Activated CD4-positive, alpha-beta T cell treated with anti-CD3 and anti-CD28 coated beads, Interleukin-2, amount 10 ng/mL, durations not matched to agents 24 days and 14 days (primary cell): ENCODE data around the gene IRX3. TPM values are rescaled to one million over a fixed set of nuclear protein-coding genes. Genes with fewer than 3 reads are reported as not detected.

Experiments
- DNase-seq: peaks from one replicate; pipeline ENCODE4 v3.0.0; 2022
- H3K27ac Mint-ChIP-seq: one replicate; pipeline ENCODE4 v1.8.0; 2022; ENCODE audit warnings: mild to moderate bottlenecking, mixed read lengths
- H3K27me3 Mint-ChIP-seq: one replicate; pipeline ENCODE4 v1.8.0; 2022; ENCODE audit warnings: mixed read lengths
- H3K36me3 Mint-ChIP-seq: one replicate; pipeline ENCODE4 v1.8.0; 2022; ENCODE audit warnings: low read depth, mild to moderate bottlenecking, mixed read lengths
- H3K4me1 Mint-ChIP-seq: one replicate; pipeline ENCODE4 v1.8.0; 2021; ENCODE audit warnings: mixed read lengths
- H3K4me3 Mint-ChIP-seq: one replicate; pipeline ENCODE4 v1.8.0; 2022; ENCODE audit warnings: mild to moderate bottlenecking, moderate library complexity, mixed read lengths
- H3K9me3 Mint-ChIP-seq: one replicate; pipeline ENCODE4 v1.8.0; 2021; ENCODE audit warnings: mixed read lengths
- intact Hi-C: fragments of 100-400 bp; cut with micrococcal nuclease; formaldehyde crosslinking; loops from one replicate; pipeline ENCODE4 v1.15.1; 2023
- total RNA-seq: library from RNA; stranded (reverse); gene quantifications from 2 replicates; pipeline ENCODE4 v1.2.3, GENCODE V29; 2022

The IRX3 gene
- total RNA-seq, result 0.43 and 1.4 TPM in 2 replicates

DNA sequence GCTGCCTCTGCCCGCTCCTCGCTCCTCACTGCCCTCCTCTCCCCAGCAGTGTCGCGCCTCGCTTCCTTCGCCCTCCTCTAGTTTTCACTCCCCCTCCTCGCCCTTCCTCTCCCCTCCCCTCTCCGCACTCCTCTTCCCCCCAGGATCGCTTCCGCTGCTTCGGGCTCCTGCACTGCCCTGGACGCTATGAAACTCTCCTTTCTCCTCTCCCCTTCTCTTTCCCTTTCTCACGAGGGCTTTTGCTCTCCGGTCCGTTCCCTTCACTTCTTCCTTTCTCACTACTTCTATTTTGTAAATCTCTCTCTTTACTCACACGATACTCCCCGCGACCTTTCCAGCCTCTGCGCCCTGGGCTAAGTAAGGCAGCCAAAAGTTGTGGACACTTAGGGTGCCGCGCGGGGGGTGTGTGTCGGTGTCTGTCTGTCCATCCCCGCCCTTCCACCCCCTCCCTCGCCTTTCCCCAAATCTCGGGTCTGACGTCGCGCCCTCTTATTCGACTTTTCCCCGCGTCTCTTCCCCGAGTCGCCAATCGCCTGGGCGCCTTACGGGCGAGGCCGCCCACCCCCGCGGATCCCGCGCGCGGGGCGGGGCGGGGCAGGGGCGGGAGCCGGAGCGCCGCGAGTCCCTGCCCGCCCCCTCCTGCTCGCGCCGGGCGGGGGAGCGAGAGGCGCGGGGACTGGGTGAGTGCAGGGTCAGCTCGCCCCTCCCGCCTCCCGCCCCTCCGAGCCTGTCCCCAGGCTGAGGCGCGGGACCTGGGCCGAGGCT is at the start of gene IRX3:
IRX3 (minus strand) TSS at position 422 of the 765 bp plus-strand sequence. CDS start 737 bp downstream, outside the sequence.
- H3K27me3 Mint-ChIP-seq, result peaks cover 72% of the 10 kb centered on the region
- peak within 1 kb of the TSS; percentile 89 for H3K4me3 Mint-ChIP-seq
- H3K4me1 Mint-ChIP-seq, result peaks cover 24% of the 10 kb centered on the region
- intact Hi-C loops, result loop anchor here (2.0 to 10.0 kb wide), 5 partner anchors 342 to 1228 kb away; partner anchors contain the start of genes IRX5 and IRX6
- peak; percentile 73 for DNase-seq
- peak within 1 kb of the TSS; percentile 79 for H3K27ac Mint-ChIP-seq
- peaks cover 16% of the 10 kb centered on the region for H3K36me3 Mint-ChIP-seq
- peaks cover 10% of the 10 kb centered on the region for H3K9me3 Mint-ChIP-seq

DNA sequence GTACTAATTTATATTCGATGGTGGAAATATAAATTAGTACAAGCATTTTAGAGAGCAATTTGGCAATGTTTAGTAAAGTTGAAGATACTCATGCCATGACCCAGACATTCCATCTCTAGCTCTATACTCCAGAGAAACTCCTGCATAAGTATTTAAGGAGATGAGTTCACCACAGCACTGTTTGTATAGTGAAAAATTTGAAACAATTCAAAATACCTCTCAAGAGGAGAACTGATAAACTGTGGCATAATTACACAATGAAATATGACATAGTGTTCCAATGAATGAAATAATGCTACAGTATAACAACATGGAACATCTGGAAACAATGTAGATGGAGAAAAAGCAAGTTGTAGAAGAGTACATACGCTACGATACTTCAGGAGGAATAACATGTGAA is 48.6 kb upstream of the IRX3 start:
- no peak overlapping the region for H3K27ac Mint-ChIP-seq
- no peaks in the 10 kb centered on the region for H3K4me1 Mint-ChIP-seq
- no peak overlapping the region for H3K4me3 Mint-ChIP-seq
- no peaks in the 10 kb centered on the region for H3K36me3 Mint-ChIP-seq
- H3K9me3 Mint-ChIP-seq, result no peaks in the 10 kb centered on the region
- peaks cover 10% of the 10 kb centered on the region for H3K27me3 Mint-ChIP-seq
- intact Hi-C loops, result no loop called here
- DNase-seq, result no peak

DNA sequence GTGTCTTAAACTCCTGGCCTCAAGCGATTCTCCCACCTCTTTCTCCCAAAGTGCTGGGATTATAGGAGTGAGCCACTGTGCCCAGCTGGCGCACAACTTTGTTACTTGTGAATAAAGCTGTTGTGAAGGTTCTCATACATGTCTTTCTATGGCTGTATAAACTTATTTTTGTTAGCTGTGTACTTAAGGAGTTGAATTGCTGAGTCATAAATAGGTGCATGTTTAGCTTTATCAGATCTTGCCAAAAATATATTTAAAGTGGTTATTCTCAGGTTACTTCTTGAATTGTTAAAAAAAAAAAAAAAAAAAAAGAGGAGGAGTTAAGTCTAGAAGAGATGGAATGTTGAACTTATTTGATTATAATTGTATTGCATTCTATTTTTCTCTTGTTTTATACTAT is 47.6 kb upstream of the IRX3 start:
- intact Hi-C loops, result no loop called here
- no peaks in the 10 kb centered on the region for H3K36me3 Mint-ChIP-seq
- peaks cover 10% of the 10 kb centered on the region for H3K27me3 Mint-ChIP-seq
- H3K4me3 Mint-ChIP-seq, result no peak overlapping the region
- no peaks in the 10 kb centered on the region for H3K9me3 Mint-ChIP-seq
- no peak for DNase-seq
- no peak overlapping the region for H3K27ac Mint-ChIP-seq
- no peaks in the 10 kb centered on the region for H3K4me1 Mint-ChIP-seq

GRCh38 chr16:54331241-54332002 is 44.8 kb upstream of the IRX3 start:
- no peaks in the 10 kb centered on the region for H3K36me3 Mint-ChIP-seq
- peaks cover 8% of the 10 kb centered on the region for H3K27me3 Mint-ChIP-seq
- H3K27ac Mint-ChIP-seq, result no peak overlapping the region
- DNase-seq, result no peak
- no peak overlapping the region for H3K4me3 Mint-ChIP-seq
- no peaks in the 10 kb centered on the region for H3K4me1 Mint-ChIP-seq
- intact Hi-C loops, result no loop called here
- H3K9me3 Mint-ChIP-seq, result no peaks in the 10 kb centered on the region

- Mint-ChIP-seq H3K27me3 (no peaks in the 10 kb centered on the region), H3K4me1 (no peaks in the 10 kb centered on the region), H3K36me3 (no peaks in the 10 kb centered on the region), H3K27ac (no peak overlapping the region), H3K4me3 (no peak overlapping the region), H3K9me3 (no peaks in the 10 kb centered on the region)
- DNase-seq, result no peak
- intact Hi-C loops, result no loop called here
Observed at GRCh38 chr16:54327609-54328008, 41.0 kb upstream of the IRX3 start.

DNA sequence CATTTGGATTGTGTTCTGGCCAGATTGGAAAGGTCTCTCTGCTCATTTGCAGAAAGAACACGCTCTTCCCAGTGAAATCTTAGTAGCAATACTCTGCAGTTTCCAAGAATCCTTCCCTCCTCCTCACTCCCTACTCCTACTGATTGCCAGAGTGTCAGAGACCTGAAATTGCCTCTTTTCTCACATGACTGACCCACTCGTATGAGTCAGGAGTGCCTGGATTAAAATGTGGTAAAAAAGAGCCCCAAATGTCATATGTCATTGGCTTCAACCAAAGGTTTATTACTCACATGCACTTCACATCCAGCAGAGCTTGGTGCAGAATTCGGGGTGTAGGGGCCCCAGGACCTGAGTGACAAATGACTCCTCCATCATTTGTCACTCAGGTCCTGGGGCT is 39.7 kb upstream of the IRX3 start:
- H3K9me3 Mint-ChIP-seq, result no peaks in the 10 kb centered on the region

GRCh38 chr16:54325616-54326265 is 39.2 kb upstream of the IRX3 start:
- intact Hi-C loops, result no loop called here
- H3K27ac Mint-ChIP-seq, result no peak overlapping the region
- H3K36me3 Mint-ChIP-seq, result no peaks in the 10 kb centered on the region
- H3K27me3 Mint-ChIP-seq, result no peaks in the 10 kb centered on the region
- no peak for DNase-seq
- H3K4me3 Mint-ChIP-seq, result no peak overlapping the region
- H3K4me1 Mint-ChIP-seq, result no peaks in the 10 kb centered on the region
- H3K9me3 Mint-ChIP-seq, result no peaks in the 10 kb centered on the region

More for the DNA sequence above, 39.7 kb upstream of the IRX3 start:
- intact Hi-C loops, result no loop called here
- no peak overlapping the region for H3K4me3 Mint-ChIP-seq
- no peak overlapping the region for H3K27ac Mint-ChIP-seq
- H3K36me3 Mint-ChIP-seq, result no peaks in the 10 kb centered on the region
- no peaks in the 10 kb centered on the region for H3K4me1 Mint-ChIP-seq
- no peak for DNase-seq
- no peaks in the 10 kb centered on the region for H3K27me3 Mint-ChIP-seq

- H3K4me3 Mint-ChIP-seq, result no peak overlapping the region
- no peak overlapping the region for H3K27ac Mint-ChIP-seq
- intact Hi-C loops, result no loop called here
- no peaks in the 10 kb centered on the region for H3K36me3 Mint-ChIP-seq
- H3K4me1 Mint-ChIP-seq, result no peaks in the 10 kb centered on the region
- no peaks in the 10 kb centered on the region for H3K27me3 Mint-ChIP-seq
- DNase-seq, result no peak
- H3K9me3 Mint-ChIP-seq, result no peaks in the 10 kb centered on the region
Observed at GRCh38 chr16:54324716-54325115, 38.1 kb upstream of the IRX3 start.

DNA sequence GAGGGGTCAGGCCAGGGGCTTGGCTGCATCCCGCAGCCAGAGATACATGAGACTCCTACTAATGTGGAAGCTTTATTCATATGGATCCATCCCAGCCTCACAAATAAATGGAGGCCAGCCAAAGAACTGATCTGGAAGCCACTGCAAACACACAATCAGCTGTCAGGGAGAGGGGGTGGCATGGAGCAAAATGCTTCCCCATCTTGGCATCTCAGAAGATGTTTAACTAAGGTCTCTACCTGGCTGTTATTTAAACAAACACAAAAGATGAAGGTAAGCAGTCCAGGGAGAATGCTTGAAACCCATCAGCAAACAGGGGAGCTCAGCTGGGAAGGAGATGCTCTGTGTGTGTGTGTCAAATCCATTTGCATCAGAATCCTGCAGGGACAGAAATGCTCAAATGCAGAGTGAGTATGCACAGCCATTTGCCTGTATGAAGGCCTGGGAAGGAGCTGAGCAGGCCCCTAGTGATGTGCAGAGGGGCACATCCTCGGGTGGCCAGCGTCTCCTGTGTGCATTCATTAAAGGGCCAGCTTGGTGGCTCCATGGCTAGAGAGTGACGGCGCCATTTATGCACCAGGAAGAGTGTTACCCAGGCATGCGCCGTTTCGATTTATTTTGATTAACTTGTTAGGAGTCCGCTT is 34.2 kb upstream of the IRX3 start:
- Mint-ChIP-seq H3K9me3 (no peaks in the 10 kb centered on the region), H3K27me3 (no peaks in the 10 kb centered on the region), H3K4me1 (no peaks in the 10 kb centered on the region), H3K27ac (no peak overlapping the region), H3K36me3 (no peaks in the 10 kb centered on the region), H3K4me3 (no peak overlapping the region)
- intact Hi-C loops, result no loop called here
- no peak for DNase-seq

DNA sequence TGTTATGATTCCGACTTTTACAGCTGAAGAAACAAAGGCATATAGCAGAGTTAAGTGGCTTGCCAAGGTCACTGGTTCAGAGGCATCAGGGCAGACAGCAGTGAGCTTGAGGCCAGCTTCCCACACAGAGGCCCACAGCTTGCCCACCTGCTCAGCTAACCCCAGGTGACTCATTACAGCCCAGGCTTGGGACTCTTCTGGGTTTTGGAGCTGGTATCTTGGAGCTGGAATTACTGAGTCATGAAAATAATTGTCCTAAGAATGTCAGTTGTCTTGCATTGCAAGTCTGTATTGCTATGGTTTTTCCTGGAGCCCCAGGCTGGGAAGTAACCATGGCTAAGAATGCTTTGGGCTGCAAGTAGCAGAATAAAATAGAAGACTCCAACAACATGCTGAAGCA is 32.4 kb upstream of the IRX3 start:
- intact Hi-C loops, result no loop called here
- no peaks in the 10 kb centered on the region for H3K36me3 Mint-ChIP-seq
- H3K9me3 Mint-ChIP-seq, result no peaks in the 10 kb centered on the region
- no peaks in the 10 kb centered on the region for H3K4me1 Mint-ChIP-seq
- no peak overlapping the region for H3K4me3 Mint-ChIP-seq
- H3K27ac Mint-ChIP-seq, result no peak overlapping the region
- no peaks in the 10 kb centered on the region for H3K27me3 Mint-ChIP-seq
- no peak for DNase-seq

- Mint-ChIP-seq H3K27ac (no peak overlapping the region), H3K36me3 (no peaks in the 10 kb centered on the region), H3K4me1 (no peaks in the 10 kb centered on the region), H3K27me3 (no peaks in the 10 kb centered on the region), H3K9me3 (no peaks in the 10 kb centered on the region), H3K4me3 (no peak overlapping the region)
- intact Hi-C loops, result no loop called here
- no peak for DNase-seq
Observed at GRCh38 chr16:54317101-54317611, 30.6 kb upstream of the IRX3 start.

GRCh38 chr16:54316095-54316889 is 29.7 kb upstream of the IRX3 start:
- no peaks in the 10 kb centered on the region for H3K9me3 Mint-ChIP-seq

DNA sequence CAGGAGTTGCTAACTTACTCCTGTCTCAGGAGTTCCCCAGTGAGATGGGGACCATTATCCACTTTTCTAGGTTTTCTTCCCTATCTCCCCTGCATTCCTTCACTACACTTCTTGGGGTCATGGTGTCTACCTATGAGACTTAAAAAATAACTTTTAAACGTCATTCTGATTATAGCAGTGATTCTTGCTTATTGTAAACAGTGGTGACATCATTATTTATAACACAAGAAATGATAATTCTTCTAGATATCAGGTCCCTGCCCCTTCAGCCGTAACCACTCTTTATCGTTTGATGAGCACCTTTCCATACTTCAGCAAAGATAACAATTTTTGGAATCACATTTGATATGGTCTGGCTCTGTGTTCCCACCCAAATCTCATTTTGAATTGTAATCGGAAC is 27.2 kb upstream of the IRX3 start:
- no peaks in the 10 kb centered on the region for H3K36me3 Mint-ChIP-seq
- no peak overlapping the region for H3K27ac Mint-ChIP-seq
- H3K4me3 Mint-ChIP-seq, result no peak overlapping the region
- intact Hi-C loops, result no loop called here
- DNase-seq, result no peak
- no peaks in the 10 kb centered on the region for H3K9me3 Mint-ChIP-seq
- H3K27me3 Mint-ChIP-seq, result peaks cover 2% of the 10 kb centered on the region
- no peaks in the 10 kb centered on the region for H3K4me1 Mint-ChIP-seq

More at GRCh38 chr16:54316095-54316889, 29.7 kb upstream of the IRX3 start:
- H3K36me3 Mint-ChIP-seq, result no peaks in the 10 kb centered on the region
- DNase-seq, result no peak
- H3K27ac Mint-ChIP-seq, result no peak overlapping the region
- H3K4me3 Mint-ChIP-seq, result no peak overlapping the region
- intact Hi-C loops, result no loop called here
- no peaks in the 10 kb centered on the region for H3K27me3 Mint-ChIP-seq
- no peaks in the 10 kb centered on the region for H3K4me1 Mint-ChIP-seq
